ENCODE data around the gene TUBA1B. TPM values are rescaled to one million over a fixed set of nuclear protein-coding genes. Genes with fewer than 3 reads are reported as not detected.

Gene TUBA1B
- polyA plus RNA-seq, 3 donors: 920 to 1,214 (median 1,042) TPM

DNA sequence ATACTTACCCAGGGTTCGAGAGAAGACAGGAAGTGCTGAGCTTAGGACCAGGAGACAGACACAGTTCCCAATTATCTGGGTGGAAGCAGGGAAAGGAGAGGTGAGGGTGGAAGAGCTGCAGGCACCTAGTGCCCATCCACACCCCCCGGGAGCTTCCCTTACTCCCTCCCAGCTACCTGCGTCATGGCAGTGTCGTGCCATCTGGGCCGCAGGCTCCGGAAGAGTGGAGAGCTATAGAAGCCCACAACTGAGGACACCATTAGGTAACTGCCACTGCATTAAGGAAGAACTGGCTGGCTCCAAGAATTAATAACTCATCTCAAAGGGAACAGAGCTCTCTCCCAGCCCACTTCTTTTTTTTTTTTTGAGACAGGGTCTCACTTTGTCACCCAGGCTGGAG, 30.8 kb downstream of the TUBA1B start:
- no peak for DNase-seq (ENCODE audit: extremely low read depth in 1 of 11, low read depth in 9 of 11, low spot score in 4 of 11)

DNA sequence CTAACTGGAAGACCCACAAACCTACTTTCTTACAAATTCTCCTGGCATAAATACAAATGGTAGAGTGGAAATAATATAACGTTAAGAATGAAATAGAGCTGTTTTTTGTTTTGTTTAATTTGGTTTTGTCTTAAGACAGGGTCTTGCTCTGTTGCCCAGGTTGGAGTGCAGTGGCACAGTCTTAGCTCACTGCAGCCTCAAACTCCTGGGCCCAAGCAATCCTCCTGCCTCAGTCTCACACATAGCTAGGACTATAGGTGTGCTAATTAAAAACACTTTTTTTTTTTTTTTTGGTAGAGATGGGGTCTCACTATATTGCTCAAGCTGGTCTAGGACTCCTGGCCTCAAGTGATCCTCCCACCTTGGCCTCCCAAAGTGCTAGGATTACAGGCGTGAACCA, 32.5 kb downstream of the TUBA1B start:
- no peak for DNase-seq (ENCODE audit: extremely low read depth in 1 of 11, low read depth in 9 of 11, low spot score in 4 of 11)

DNA sequence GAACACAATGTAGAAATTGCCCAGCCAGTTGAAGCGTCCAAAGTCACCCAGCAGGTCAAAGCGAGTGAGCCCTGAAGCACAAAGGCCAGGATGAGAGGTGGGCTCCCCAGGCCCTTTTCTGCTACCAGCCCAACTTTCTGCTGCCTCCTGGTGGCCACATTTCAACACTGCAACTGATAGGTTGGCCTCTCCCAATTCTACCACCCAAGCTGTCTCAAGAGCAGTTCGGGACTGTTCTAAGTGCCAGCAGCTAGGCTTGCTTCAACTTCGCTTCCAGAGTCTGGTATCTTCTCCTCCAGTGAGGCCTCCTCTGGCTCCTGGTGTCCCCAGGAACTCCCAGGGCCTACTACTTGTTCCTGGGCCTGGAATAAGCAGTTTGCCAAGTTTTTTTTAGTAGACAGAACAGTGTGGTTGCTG, 33.2 kb downstream of the TUBA1B start:
- DNase-seq (ENCODE audit: extremely low read depth in 1 of 11, low read depth in 9 of 11, low spot score in 4 of 11): no peak

DNA sequence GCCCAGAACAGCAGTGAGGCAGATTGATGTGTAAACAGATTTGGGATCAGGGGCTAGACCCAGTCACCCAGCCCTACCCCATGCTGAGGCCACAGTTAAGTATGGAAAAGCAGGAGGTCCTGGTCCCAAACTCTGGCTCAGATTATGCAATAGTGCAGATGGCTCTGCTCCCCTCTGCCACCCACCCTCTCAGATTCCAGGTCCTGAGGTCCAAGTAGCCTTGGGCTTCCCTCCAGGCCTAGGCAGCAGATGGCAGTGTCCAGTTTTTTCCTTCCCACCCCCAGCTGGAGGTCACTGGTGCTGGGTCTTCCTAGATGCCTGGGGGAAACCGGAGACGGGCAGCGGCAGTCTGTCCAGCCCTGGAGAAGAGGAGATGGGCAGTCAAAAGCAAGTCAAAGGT, 33.8 kb downstream of the TUBA1B start:
- no peak for DNase-seq (ENCODE audit: extremely low read depth in 1 of 11, low read depth in 9 of 11, low spot score in 4 of 11)

DNA sequence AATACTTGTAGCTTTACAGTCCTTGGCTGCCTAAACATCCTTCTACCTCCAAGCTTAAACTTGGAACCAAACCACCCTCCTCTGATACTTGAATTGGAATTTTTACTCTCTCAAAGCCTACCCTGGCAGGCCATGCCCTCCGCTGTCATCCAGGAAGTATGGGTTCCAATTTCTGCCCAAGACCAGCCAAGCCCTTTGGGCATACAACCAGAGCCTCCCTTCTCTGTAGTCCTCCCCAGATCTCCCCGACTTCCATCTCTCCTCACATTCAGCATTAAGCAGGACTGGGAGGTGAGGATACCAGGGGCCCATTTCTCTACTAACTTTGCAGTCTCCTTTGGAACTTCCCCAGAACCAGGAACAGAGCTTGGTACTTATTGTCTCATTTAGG, 36.2 kb downstream of the TUBA1B start:
- no peak for DNase-seq (ENCODE audit: extremely low read depth in 1 of 11, low read depth in 9 of 11, low spot score in 4 of 11)

DNA sequence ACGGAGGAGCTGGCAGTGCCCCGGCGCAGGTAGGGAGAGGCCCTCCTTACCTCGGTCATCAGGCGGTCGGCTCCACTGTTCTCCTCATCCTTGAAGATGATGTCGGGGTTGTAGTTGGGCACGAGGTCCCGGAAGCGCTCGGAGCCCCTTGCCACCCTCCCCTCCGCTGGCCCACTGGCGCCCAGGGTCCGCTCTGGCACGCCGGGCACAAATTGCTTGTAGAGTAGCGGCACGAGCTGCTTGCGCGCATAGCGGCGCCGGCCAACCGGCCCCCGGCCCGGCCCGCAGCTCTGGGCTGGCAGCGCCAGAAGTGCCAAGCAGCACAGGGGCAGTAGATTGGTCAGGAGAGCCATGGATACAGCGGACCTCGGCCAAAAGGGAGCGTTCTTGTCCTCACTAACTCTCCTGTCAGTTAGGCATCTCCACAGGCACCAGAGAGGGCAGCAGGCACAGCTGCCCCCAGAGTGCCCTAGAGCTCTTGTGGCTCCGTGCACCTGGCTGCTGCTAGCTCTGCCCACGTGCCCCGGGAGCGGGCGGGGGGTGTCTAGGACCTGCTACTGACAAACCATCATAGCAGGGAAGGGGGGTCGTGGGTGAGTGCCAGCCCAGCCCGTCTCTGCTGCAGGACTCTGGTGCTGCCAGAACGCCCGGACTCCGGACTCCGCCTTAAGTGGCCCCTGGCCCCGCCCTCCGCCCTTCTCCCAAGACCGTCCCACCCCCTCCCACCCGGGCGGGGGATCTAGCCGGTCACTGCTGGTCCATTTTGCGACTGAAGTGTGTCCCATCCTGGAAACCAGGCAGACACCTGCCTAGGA, 36.8 kb downstream of the TUBA1B start, which contains the start of gene DHH:
TSS of gene DHH (minus strand) at position 642 of the 815 bp plus-strand sequence. CDS start at position 353, 289 bp downstream.
- DNase-seq (ENCODE audit: extremely low read depth in 1 of 11, low read depth in 9 of 11, low spot score in 4 of 11): no peak

DNA sequence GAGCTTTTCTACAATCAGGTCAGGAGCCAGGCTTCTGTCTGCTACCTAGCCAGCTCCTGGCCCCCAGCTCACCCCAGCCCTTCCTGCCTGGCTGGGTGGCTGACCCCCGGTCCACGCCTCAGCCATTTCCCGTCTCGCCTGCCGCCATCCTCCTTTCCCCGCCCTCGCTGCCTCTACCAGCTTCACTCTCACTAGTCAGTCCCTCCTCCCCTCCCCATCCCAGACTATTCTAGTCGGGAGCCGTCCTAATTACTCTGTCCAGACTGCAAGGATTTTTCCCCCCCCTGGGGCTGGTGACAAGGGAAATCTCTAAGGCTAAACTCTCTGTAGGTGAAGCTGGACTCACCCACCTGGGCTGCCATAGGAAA, 37.4 kb downstream of the TUBA1B start:
- DNase-seq (ENCODE audit: extremely low read depth in 1 of 11, low read depth in 9 of 11, low spot score in 4 of 11): no peak

DNA sequence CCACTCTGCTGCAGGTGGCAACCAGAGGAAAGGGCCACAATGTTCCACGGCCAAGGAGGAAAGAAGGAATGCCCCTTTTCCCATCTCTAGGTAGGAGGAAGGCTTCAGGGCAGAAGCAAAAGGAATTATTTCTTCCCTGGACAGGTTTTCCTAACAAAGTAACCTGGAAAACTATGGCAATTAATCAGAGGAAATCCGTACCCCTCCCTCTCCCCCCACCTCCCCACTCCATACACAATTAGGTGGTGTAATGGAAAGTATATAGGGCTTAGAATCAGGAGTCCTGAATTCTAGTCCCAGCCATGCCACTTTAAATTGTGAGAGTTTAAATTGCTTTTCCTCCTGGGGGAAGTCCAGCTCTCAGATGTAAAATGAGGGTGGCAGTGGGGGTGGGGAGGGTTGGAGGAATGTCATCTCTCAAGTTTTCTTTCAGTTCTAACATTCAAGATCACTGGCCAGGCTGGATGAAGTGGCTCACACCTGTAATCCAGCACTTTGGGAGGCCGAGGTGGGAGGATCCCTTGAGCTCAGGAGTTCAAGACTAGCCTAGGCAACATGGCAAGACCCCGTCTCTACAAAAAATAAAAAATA, 38.3 kb downstream of the TUBA1B start:
- DNase-seq (ENCODE audit: extremely low read depth in 1 of 11, low read depth in 9 of 11, low spot score in 4 of 11): no peak

DNA sequence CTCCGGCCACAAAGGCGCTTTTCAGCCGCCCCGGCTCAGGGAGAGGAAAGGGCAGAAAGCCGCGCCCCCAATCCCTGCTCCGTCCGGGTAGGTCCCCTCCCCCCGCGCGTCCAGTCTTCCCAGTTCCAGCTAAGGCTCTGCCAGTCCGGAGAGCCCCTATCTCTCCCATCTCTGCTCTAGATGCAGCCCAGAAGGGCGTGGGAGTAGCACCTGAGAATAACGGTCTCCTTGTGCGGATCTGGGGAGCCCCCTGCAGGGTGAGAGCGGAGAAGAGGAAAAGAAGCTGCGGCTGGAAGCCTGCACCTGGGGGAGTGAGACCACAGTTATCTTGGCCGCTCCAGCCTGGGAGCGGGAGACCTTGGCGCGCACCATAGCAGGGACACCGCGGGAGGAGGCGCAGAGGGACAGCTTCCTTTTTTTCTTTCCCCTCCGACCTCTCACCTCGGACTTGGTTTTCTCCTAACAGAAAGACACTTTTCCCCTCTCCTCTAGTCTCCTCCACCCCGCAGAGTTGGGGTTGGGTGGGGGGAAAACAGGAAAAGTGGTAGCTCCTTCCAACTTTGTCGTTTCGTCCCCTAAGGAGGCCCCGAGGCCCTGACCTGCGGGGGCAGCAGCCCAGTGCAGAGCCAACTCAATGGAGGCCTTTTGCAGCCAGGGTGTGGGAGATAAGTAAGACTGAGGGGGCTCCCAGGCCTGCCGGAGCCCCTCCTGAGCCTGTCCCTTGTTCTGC, 38.9 kb downstream of the TUBA1B start:
- no peak for DNase-seq (ENCODE audit: extremely low read depth in 1 of 11, low read depth in 9 of 11, low spot score in 4 of 11)

DNA sequence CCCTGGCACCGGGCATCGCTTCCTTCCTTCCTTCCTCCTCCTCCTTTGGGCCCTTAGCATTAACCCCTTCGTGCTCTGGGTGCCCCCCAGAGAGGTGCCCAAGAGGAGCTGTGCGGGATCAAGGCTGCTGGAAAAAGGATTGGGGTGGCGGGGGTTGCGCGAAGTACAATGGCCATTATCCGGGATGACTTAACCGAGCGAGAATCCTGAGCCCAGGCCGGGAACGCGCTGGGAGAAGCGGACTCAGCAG, 39.4 kb downstream of the TUBA1B start:
- DNase-seq (ENCODE audit: extremely low read depth in 1 of 11, low read depth in 9 of 11, low spot score in 4 of 11): no peak

DNA sequence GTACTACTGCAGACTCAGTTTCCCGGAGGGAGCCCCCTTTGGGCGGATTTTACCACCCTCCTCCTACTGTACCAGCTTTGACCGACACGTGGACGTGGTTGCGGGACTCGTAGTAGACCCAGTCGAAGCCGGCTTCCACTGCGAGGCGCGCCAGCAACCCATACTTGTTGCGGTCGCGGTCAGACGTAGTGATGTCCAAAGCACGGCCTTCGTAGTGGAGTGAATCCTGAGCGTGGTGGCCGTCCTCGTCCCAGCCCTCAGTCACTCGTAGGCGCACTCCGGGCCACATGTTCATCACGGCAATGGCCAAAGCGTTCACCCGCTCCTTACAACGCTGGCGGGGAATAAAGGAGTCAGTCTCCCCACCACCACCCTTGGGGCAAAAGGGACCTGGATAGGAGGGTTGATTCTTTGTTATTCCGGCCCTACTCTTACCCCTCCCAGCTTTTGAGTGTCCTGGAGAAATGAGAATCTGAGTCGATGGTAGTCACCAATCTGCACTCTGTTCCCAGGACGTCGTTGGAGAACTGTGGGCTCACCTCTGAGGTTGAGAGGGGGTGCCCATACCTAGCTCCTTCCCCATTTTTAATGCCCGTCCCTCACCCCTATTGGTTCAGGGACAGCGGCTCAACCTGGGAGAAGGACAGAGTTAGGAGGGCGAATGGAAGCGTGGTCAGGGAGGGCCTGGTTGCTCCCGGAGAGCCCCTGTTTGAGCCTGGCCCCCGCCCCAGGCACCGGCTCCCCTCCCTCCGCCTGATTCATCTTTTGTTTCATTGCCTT, 39.9 kb downstream of the TUBA1B start:
- no peak for DNase-seq (ENCODE audit: extremely low read depth in 1 of 11, low read depth in 9 of 11, low spot score in 4 of 11)

DNA sequence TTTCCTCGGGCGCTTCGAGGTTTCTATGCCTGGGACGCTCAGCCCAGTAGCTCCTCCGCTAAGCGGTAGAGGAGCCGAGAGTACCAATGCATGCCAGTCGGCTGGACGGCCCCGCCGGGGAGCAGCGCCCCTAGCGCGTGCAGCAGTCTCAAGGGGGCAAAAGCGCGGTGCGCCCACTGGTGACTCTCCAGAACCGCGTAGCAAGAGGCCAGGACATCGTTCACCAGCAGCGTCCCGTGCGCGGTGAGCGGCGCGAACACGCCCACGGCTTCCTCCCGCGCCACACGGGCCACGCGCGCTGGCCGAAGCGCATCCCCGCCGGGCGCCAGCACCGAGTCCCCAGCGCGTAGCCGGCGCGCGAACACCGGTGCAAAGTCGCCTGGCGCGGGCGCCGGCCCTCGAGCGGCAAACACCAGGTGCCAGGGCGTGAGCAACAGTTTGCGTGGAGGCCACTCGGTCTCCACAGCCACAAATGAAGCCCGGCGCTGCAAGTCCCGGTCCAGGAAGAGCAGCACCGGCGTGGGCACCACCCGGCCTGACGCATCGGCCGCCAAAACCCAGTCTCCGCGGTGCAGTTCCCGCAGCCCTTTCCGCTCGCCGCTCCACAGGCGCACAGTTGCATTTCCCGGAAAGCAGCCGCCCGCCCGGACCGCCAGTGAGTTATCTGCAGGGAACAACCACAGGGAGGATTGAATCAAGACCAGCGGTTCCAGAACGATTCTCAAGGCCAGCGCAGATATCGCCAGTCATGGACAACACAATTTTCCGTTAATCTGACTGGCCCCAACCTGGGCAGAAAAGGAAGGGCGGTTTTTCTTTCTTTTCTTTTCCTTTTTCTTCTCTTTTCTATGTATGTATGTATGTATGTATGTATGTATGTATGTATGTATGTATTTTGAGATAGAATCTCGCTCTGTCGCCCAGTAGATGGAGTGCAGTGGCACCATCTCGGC, 41.1 kb downstream of the TUBA1B start:
- DNase-seq (ENCODE audit: extremely low read depth in 1 of 11, low read depth in 9 of 11, low spot score in 4 of 11): no peak

DNA sequence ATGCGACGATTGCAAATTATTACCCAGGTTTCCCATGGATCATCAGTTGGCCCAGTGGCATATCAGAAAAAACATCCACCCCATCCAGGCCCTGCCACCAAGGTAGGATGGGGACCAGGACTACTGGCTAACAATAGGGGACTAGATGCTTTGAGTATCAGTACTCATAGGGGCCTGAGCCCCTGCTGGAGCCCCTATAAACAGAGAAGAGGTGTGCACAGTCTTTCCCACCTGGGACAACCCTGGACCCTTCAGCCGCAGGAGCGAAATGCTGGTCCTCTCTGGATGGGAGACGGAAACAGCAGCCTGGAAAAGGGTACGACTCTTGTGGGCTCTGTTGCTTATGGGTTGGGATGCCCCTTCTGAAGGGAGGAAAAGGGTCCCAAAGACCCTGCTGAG, 42.3 kb downstream of the TUBA1B start:
- no peak for DNase-seq (ENCODE audit: extremely low read depth in 1 of 11, low read depth in 9 of 11, low spot score in 4 of 11)

DNA sequence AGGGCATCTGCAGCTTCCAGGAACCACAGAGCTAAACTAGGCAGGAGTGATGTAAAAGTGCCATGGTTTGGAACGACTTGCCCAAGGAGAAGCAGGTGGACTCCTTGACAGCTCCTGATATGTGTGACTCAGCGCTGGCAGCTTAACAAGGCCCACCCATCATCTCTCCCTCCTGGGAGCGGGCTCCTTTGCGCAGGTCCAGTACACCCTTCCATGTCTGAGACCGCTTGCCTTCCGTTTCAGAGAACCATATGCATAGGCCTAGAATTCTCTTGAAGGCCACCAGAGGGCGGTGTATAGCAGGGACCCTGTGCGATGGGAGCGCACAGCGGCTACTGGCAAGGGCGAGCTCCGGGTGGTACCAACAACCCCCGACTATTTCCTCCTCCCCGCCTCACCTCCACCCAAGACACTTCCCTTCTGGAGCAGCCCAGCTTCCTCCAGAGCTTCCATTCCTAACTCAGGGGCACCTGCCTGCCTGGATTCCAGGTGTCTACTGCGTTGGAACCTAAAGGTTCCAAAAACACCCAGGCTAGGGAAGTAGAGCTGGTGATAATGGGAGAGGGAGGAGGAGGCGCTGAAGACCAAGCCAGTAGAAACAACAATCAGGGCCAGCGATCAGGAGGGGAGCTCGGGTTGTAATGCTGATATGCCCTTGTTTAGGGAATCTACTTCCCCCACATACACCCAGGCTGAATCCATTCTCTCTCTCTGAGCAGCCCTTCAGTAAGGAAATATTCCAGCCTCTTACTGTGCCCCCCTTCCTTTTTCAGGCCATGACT, 42.9 kb downstream of the TUBA1B start:
- peak in 5 of 11 donors; percentile 67 to 84 (median 74) for DNase-seq (ENCODE audit: extremely low read depth in 1 of 11, low read depth in 9 of 11, low spot score in 4 of 11)

DNA sequence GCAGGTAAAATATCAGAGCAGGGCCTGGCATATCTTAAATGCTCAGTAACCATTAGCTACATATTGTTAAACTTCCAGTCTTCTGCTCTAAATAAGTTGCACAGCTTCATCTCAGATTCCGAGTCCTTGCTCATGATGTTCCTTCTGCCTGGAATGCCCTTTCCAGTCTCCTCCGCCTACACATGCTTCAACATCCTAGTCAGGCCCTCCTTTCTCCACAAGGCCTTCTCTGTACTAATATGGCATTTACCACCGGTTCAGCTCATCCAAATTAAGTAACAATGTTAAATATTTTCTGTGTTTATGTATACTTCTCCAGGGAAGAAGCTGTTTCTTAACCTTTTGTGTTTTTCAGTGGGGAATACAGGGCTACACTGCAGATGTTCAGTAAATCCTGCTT, 45.1 kb downstream of the TUBA1B start:
- DNase-seq (ENCODE audit: extremely low read depth in 1 of 11, low read depth in 9 of 11, low spot score in 4 of 11): no peak

DNA sequence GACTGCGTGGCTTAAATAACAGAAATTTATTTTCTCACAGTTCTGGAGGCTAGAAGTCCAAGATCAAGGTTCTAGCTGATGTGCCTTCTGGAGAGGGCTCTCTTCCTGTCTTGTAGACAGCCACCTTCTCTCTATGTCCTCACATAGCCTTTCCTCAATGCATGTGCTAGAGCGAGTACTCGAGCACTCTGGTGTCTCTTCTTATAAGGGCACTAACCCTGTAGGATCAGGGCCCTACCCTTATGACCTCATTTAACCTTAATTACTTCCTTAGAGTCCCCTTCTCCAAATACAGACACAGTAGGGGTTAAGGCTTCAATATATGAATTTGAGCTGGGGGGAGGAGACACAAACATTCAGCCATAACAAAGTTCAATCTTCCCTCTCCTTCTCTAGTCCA, 46.8 kb downstream of the TUBA1B start:
- DNase-seq (ENCODE audit: extremely low read depth in 1 of 11, low read depth in 9 of 11, low spot score in 4 of 11): no peak

DNA sequence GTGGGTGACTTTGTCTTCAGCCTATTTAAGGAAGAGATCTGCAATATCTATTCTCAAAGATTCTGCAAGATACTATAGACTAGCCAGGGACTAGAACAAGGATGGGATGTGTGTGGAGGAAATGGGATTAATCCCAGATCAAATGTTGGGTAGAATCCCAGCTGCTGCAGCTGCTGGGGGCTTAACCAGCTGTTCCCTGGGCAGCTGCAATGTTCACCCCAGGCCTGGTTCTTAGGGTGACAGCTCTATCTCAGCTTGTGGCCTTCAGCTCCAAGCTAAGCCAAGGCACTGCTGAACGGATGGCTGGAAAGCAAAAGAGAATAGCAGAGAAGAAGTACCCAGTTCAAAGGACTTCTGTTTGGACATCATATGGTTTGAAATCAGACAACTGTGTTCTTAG, 51.4 kb downstream of the TUBA1B start:
- DNase-seq (ENCODE audit: extremely low read depth in 1 of 11, low read depth in 9 of 11, low spot score in 4 of 11): no peak
